ENCODE data around the gene MACROD2.

MACROD2 gene

DNA sequence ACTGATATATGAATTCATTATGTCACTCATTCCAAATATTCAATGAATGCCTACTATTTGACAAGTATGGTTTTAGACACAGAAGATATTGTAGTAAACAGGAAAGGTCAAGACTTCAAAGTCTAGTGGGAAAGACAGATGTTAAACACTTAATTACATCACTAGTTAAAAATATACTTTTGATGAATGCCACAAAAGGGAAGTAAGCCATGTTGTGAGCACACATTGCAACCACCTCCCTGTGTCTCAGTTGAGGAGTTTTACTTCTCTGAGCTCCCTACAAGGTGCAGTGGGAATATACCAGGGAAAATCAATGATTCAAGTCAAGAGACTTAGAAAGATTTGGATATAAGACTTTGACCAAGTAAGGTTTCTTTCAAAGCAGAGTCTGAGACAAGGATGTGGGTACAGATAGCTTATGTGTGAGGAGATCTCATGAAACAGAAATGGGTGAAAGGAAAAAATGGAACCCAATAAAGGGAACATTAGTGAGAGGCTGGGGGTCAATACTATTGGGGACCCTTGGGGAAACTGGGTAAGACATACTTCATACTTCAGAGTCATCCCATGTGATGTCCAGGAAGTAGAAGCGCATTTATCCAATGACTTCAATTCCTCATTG lies 2074.2 kb downstream of the MACROD2 start:
- no peak for TF ChIP-seq CTCF (IDR thresholded peaks at IDR 0.05; ENCODE audit: low read depth, low read length)
- Histone ChIP-seq H3K36me3 (no peaks in the 10 kb centered on the region), H3K9me3 (no peaks in the 10 kb centered on the region), H3K4me1 (peaks cover 10% of the 10 kb centered on the region), H3K4me3 (ENCODE audit: low read depth, low read length) (no peak overlapping the region), H3K27me3 (no peaks in the 10 kb centered on the region)
- no peak for DNase-seq

DNA sequence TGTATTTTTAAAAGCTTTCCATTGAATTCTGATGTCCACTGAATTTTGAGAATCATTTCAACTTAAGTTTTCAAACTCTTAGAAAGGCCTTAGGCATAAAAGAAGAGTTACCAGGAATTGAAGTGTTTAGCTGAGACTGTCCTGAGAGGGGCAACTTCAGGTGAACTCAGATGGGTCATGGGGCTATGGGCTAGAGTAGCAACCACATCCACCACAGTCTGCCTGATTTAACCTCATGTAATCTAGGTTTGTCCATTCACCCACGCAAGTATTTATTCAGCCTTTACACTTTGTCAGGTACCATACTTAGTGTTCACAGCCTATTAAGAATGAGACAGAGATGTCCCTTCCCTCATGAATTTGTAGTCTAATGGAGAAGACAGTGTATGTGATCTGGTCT lies 2076.9 kb downstream of the MACROD2 start:
- Histone ChIP-seq H3K9me3 (no peaks in the 10 kb centered on the region), H3K27me3 (no peaks in the 10 kb centered on the region), H3K4me3 (ENCODE audit: low read depth, low read length) (no peak overlapping the region), H3K36me3 (no peaks in the 10 kb centered on the region), H3K4me1 (peaks cover 3% of the 10 kb centered on the region; the same call in 1 of the 2 replicates)
- TF ChIP-seq CTCF (IDR thresholded peaks at IDR 0.05; ENCODE audit: low read depth, low read length), result no peak
- DNase-seq, result no peak

DNA sequence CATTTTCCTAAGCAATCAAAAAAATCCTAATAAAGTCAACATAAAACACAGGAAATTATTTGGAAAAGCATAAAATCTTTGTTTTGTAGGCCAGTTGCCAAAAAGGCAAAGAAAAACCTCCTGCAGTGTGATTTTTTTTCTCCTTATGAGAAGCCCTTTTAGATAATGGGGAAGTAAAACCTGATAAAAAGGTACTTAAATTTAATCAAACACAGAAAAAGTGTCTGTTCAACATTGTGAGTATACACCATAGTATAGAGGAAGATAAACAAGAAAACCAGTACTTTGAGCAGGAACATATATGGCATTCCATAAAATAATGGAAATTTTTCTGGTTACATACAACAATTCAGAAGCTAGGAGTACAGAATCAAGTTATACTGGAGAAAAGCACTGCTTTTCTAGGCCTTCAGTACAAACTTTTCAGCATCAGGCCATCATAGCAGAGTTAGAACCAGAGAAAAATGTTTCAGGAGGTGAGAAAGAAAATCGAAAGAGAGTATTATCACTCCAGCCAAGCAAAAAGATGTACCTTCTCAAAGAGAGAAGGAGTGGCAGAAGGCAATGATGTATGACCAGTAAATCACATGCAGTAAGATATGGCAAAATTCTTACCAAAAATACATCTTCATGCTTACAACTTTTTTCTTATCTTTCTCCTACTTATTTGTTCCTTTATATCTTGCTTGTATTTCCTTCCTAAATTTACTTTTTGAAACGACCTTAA lies 2083.0 kb downstream of the MACROD2 start:
- DNase-seq, result no peak
- H3K4me1 ChIP-seq, result peaks cover under 1% of the 10 kb centered on the region; the same call in 1 of the 2 replicates
- H3K27me3 ChIP-seq, result no peaks in the 10 kb centered on the region
- no peak overlapping the region for H3K4me3 ChIP-seq (ENCODE audit: low read depth, low read length)
- no peak for TF ChIP-seq CTCF (IDR thresholded peaks at IDR 0.05; ENCODE audit: low read depth, low read length)
- H3K36me3 ChIP-seq, result no peaks in the 10 kb centered on the region
- no peaks in the 10 kb centered on the region for H3K9me3 ChIP-seq

GRCh38 chr20:16081421-16081820 lies 2086.1 kb downstream of the MACROD2 start:
- no peaks in the 10 kb centered on the region for H3K4me1 ChIP-seq
- TF ChIP-seq CTCF (IDR thresholded peaks at IDR 0.05; ENCODE audit: low read depth, low read length), result no peak
- no peak overlapping the region for H3K4me3 ChIP-seq (ENCODE audit: low read depth, low read length)
- no peak for DNase-seq
- no peaks in the 10 kb centered on the region for H3K9me3 ChIP-seq
- H3K36me3 ChIP-seq, result no peaks in the 10 kb centered on the region
- no peaks in the 10 kb centered on the region for H3K27me3 ChIP-seq

DNA sequence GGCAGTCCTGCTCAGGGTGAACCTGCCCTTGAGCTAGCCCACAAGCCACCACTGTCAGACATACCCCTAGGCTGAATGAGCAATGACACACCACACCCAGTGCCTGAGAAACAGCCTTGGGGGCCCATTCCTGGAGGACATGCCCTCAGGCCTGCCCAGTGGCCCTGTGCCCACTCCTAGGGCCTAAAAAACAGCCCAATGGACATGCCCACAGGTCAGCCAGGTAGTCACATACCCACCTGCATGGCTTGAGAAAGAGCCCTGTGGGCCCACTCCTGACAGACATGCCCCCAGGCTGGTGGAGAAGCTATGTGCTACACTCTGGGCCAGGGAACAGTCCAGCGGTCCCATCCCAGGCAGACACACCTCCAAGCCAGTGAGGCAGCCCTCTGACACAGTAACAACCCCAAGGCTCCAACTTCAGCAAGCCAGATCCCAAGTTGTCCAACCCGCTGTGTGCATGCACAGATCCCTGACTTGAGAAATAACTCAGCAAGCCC lies 2086.8 kb downstream of the MACROD2 start:
- no peaks in the 10 kb centered on the region for H3K36me3 ChIP-seq
- no peak overlapping the region for H3K4me3 ChIP-seq (ENCODE audit: low read depth, low read length)
- no peaks in the 10 kb centered on the region for H3K27me3 ChIP-seq
- TF ChIP-seq CTCF (IDR thresholded peaks at IDR 0.05; ENCODE audit: low read depth, low read length), result no peak
- no peak for DNase-seq
- no peaks in the 10 kb centered on the region for H3K9me3 ChIP-seq
- H3K4me1 ChIP-seq, result no peaks in the 10 kb centered on the region
